ENCODE measurements around the gene GRB14. TPM values are rescaled to one million over a fixed set of nuclear protein-coding genes. Genes with fewer than 3 reads are reported as not detected.

GRB14 gene
- total and polyA plus RNA-seq, 2 of the 13 experiments (the other 11 are each of a cell fraction or from before 2014, with no cell fraction given), result 4.6 to 5.8 TPM

DNA sequence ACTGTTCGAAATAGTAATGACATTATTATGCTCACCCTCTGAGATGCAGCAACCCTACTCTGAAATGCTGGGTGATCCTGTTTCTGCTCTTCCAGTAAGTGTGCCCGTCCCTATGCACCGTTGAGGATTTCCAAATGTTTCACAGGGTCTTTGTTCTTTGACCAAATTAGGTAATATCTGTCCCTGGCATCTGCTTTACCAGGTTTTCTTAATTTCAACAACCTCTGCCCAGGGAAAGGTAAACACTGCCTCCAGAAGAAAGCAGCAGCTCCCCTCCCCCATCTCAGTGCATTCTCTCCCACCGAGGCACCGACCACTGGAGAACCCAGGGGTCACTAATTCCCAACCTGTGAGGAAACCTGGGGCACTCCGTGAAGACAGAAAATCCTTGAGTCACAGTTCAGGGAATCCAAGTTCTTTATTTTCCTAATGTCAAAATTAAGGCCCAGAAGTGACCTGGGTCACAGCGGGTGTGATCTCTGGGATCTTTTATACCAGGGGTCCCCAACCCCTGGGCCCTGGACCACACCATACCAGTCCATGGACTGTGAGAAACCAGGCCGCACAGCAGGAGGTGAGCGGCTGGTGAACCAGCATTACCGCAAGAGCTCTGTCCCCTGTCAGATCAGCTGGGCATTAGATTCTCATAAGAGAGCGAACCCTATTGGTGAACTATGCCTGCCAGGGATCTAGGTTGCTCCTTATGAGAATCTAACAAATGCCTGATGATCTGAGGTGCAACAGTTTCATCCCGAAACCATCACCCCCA, 1.2 kb upstream of the GRB14 start (continued):
- no peak for TF ChIP-seq ARID4A (CRISPR knock-in tag; IDR thresholded peaks at IDR 0.05; ENCODE audit: borderline replicate concordance)
- TF ChIP-seq, protein P1, sequence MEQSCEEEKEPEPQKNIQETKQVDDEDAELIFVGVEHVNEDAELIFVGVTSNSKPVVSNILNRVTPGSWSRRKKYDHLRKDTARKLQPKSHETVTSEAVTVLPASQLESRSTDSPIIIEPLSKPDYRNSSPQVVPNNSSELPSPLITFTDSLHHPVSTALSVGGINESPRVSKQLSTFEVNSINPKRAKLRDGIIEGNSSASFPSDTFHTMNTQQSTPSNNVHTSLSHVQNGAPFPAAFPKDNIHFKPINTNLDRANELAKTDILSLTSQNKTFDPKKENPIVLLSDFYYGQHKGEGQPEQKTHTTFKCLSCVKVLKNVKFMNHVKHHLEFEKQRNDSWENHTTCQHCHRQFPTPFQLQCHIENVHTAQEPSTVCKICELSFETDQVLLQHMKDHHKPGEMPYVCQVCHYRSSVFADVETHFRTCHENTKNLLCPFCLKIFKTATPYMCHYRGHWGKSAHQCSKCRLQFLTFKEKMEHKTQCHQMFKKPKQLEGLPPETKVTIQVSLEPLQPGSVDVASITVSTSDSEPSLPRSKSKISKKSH (CRISPR knock-in tag; IDR thresholded peaks at IDR 0.05; ENCODE audit: borderline replicate concordance), result no peak
- no peak for TF ChIP-seq ZNF724P (CRISPR knock-in tag; IDR thresholded peaks at IDR 0.05; ENCODE audit: borderline replicate concordance)
- no peak for TF ChIP-seq ZNF350 (CRISPR knock-in tag; IDR thresholded peaks at IDR 0.05; ENCODE audit: borderline replicate concordance, low read depth)
- no peak for TF ChIP-seq TEAD2 (CRISPR knock-in tag; IDR thresholded peaks at IDR 0.05)
- peak; percentile 82; the same call in 1 of the 2 replicates for TF ChIP-seq SRF (IDR thresholded peaks at IDR 0.05; ENCODE audit: low read depth, low read length)
- TF ChIP-seq ZNF720 (CRISPR knock-in tag; IDR thresholded peaks at IDR 0.05), result no peak
